HG02870 (cell line): ENCODE results near the gene DLD.
"Not testable (repeated sequence)": the region's sequence is repeated elsewhere in the genome, so short reads cannot be mapped to it uniquely, and the experiment has no call there.

Experiments used
- ATAC-seq: cut with Tn5 transposase; IDR thresholded peaks from one replicate; pipeline ENCODE4 v1.9.1; 2021; ENCODE audit warnings: mild to moderate bottlenecking, moderate library complexity; ENCODE audit not compliant: unreplicated experiment

Gene DLD

GRCh38 chr7:107890962-107891635, at the start of gene DLD:
Gene DLD (plus strand): TSS chr7:107891183. CDS start chr7:107891251, 68 bp downstream.
- ATAC-seq: peak; percentile 99

GRCh38 chr7:107842213-107842612, 48.8 kb upstream of the DLD start:
- ATAC-seq: no peak

- no peak for ATAC-seq
Measured at GRCh38 chr7:107843184-107843583, 47.8 kb upstream of the DLD start.

- ATAC-seq: no peak
Measured at GRCh38 chr7:107846324-107846723, 44.7 kb upstream of the DLD start.

GRCh38 chr7:107847168-107847835, 43.7 kb upstream of the DLD start:
- no peak for ATAC-seq

- ATAC-seq: not testable (repeated sequence)
Measured at GRCh38 chr7:107847836-107848175, 43.2 kb upstream of the DLD start.

GRCh38 chr7:107848211-107848610, 42.8 kb upstream of the DLD start:
- not testable (repeated sequence) for ATAC-seq

- ATAC-seq: no peak
Measured at GRCh38 chr7:107850216-107850615, 40.8 kb upstream of the DLD start.

GRCh38 chr7:107850643-107851042, 40.3 kb upstream of the DLD start:
- no peak for ATAC-seq

GRCh38 chr7:107854454-107854853, 36.5 kb upstream of the DLD start:
- no peak for ATAC-seq

GRCh38 chr7:107854989-107855388, 36.0 kb upstream of the DLD start:
- no peak for ATAC-seq

GRCh38 chr7:107856806-107857540, 34.0 kb upstream of the DLD start:
- no peak for ATAC-seq

- no peak for ATAC-seq
Measured at GRCh38 chr7:107857541-107857912, 33.5 kb upstream of the DLD start.

GRCh38 chr7:107858280-107858679, 32.7 kb upstream of the DLD start:
- no peak for ATAC-seq

- no peak for ATAC-seq
Measured at GRCh38 chr7:107860279-107860961, 30.6 kb upstream of the DLD start.

GRCh38 chr7:107860981-107861652, 29.9 kb upstream of the DLD start:
- ATAC-seq: no peak

GRCh38 chr7:107865956-107866775, 24.8 kb upstream of the DLD start:
- no peak for ATAC-seq

- no peak for ATAC-seq
Measured at GRCh38 chr7:107867858-107868466, 23.0 kb upstream of the DLD start.

GRCh38 chr7:107870427-107871000, 20.5 kb upstream of the DLD start:
- ATAC-seq: no peak
